Endothelial cell of umbilical vein (primary cell): Measurements from ENCODE around the gene ELMO1. TPM values are rescaled to one million over a fixed set of nuclear protein-coding genes. Genes with fewer than 3 reads are reported as not detected.

ENCODE experiments used
- BruUV-seq: library from RNA; stranded (reverse); fragments of 400-500 nt; replicated peaks from 2 replicates; lab custom pipeline; 2021; lab: Mats Ljungman, UMichigan
- CTCF ChIA-PET: fragments of 300-600, 350-600 bp; sonication (Branson Sonifier 250); formaldehyde crosslinking; loops from one replicate; lab custom pipeline; 2021; ENCODE audit warnings: antibody characterized with exemption, inconsistent platforms; lab: Charles Lee
- POLR2A ChIA-PET: fragments of 300-600, 350-600 bp; sonication (Branson Sonifier 250); formaldehyde crosslinking; loops from one replicate; lab custom pipeline; 2021; ENCODE audit warnings: antibody characterized with exemption, inconsistent platforms; lab: Charles Lee
- DNase-seq: peaks from one replicate; pipeline ENCODE4 v3.0.0-alpha.2; 2011; ENCODE audit warnings: low read depth, low spot score
- FAIRE-seq: peaks from 2 replicates; lab custom pipeline; 2011; peaks lifted over from hg19 to GRCh38; lab: Jason Lieb, UNC
- H2AFZ ChIP-seq: 2 replicates; pipeline ENCODE4 v1.6.0; 2012; ENCODE audit warnings: low read depth, low read length, control low read depth, inconsistent platforms
- H3K27ac ChIP-seq: 2 replicates; pipeline ENCODE4 v1.5.1; 2011; ENCODE audit warnings: low read depth, mild to moderate bottlenecking, control low read depth, low read length, moderate library complexity; ENCODE audit not compliant: insufficient read depth
- H3K27me3 ChIP-seq, 2 experiments: 2 replicates each; pipeline versions ENCODE4 v1.6.0 to v1.6.1; 2011; ENCODE audit warnings: low read length in 2 of 2, mixed read lengths in 1 of 2; ENCODE audit not compliant: control insufficient read depth in 2 of 2, insufficient read depth in 2 of 2
- H3K36me3 ChIP-seq, 2 experiments: 2 replicates in 1 of 2; 3 replicates in 1 of 2; pipeline ENCODE4 v1.5.1; 2011; ENCODE audit warnings: low read length in 2 of 2, mild to moderate bottlenecking in 1 of 2, moderate library complexity in 1 of 2; ENCODE audit not compliant: control insufficient read depth in 2 of 2, insufficient read depth in 2 of 2; ENCODE audit errors: extremely low read depth in 1 of 2
- H3K4me1 ChIP-seq: 3 replicates; pipeline ENCODE4 v1.5.1; 2011; ENCODE audit warnings: mild to moderate bottlenecking, low read length; ENCODE audit not compliant: control insufficient read depth, insufficient read depth; ENCODE audit errors: extremely low read depth
- H3K4me2 ChIP-seq: 2 replicates; pipeline ENCODE4 v1.6.1; 2011; ENCODE audit warnings: low read length, control low read depth, mixed read lengths; ENCODE audit not compliant: insufficient read depth
- H3K4me3 ChIP-seq, 3 experiments: fragments of 200-600 bp in 1 of 3; sonication (generic), shearing (Covaris generic) in 1 of 3; replicated peaks in 1 of 3; 2 replicates each; pipeline ENCODE4 v1.5.1; 2011 to 2016; ENCODE audit warnings: control low read depth in 3 of 3, low read length in 3 of 3, mild to moderate bottlenecking in 2 of 3, inconsistent platforms in 1 of 3, low read depth in 1 of 3, moderate library complexity in 1 of 3; ENCODE audit not compliant: insufficient read depth in 1 of 3
- H3K79me2 ChIP-seq: 2 replicates; pipeline ENCODE4 v1.6.0; 2012; ENCODE audit warnings: low read length, inconsistent platforms; ENCODE audit not compliant: control insufficient read depth, insufficient read depth
- H3K9ac ChIP-seq: replicated peaks from 2 replicates; pipeline ENCODE3; 2011; ENCODE audit warnings: low read length, control low read depth; ENCODE audit not compliant: insufficient read depth; ENCODE audit errors: extremely low read depth
- H3K9me1 ChIP-seq: replicated peaks from 3 replicates; pipeline ENCODE4 v1.6.0; 2011; ENCODE audit warnings: mild to moderate bottlenecking, low read length; ENCODE audit not compliant: control insufficient read depth, insufficient read depth; ENCODE audit errors: extremely low read depth
- H3K9me3 ChIP-seq: replicated peaks from 2 replicates; pipeline ENCODE4 v1.5.1; 2012; ENCODE audit warnings: low read length, inconsistent platforms; ENCODE audit not compliant: control insufficient read depth, insufficient read depth
- H4K20me1 ChIP-seq: replicated peaks from 2 replicates; pipeline ENCODE3; 2011; ENCODE audit warnings: mild to moderate bottlenecking, low read length; ENCODE audit not compliant: control insufficient read depth, insufficient read depth; ENCODE audit errors: extremely low read depth
- EZH2 ChIP-seq: IDR thresholded peaks from 2 replicates; pipeline ENCODE4 v1.6.1; 2012; ENCODE audit warnings: borderline replicate concordance, low read depth, mild to moderate bottlenecking, moderate library complexity, low read length, inconsistent platforms; ENCODE audit not compliant: severe bottlenecking
- FOS ChIP-seq: IDR thresholded peaks from 2 replicates; pipeline ENCODE4 v1.6.1; 2011; ENCODE audit warnings: mild to moderate bottlenecking, low read length, moderate library complexity, borderline replicate concordance; ENCODE audit not compliant: insufficient read depth
- GATA2 ChIP-seq: IDR thresholded peaks from 2 replicates; pipeline ENCODE4 v1.7.0; 2011; ENCODE audit warnings: low read depth, mild to moderate bottlenecking, moderate library complexity, mixed read lengths, low read length; ENCODE audit not compliant: insufficient read length, insufficient read depth
- JUN ChIP-seq: IDR thresholded peaks from 2 replicates; pipeline ENCODE4 v1.6.1; 2011; ENCODE audit warnings: borderline replicate concordance, low read depth; ENCODE audit not compliant: insufficient read length, insufficient read depth
- MYC ChIP-seq: IDR thresholded peaks from one replicate; pipeline ENCODE4 v1.6.1; 2011; ENCODE audit warnings: mild to moderate bottlenecking, low read depth, low read length
- POLR2A ChIP-seq: IDR thresholded peaks from 2 replicates; pipeline ENCODE4 v1.6.1; 2012; ENCODE audit warnings: low read depth, mild to moderate bottlenecking, control low read depth, low read length
- POLR2AphosphoS5 ChIP-seq: IDR thresholded peaks from 2 replicates; pipeline ENCODE4 v1.6.1; 2012; ENCODE audit warnings: low read depth, mild to moderate bottlenecking, control low read depth, low read length, moderate library complexity; ENCODE audit not compliant: insufficient read depth
- dilution Hi-C: fragments of 300-500 bp; cut with MboI; formaldehyde crosslinking; loops from one replicate; pipeline ENCODE4 v1.15.0; 2019; ENCODE audit warnings: low sequenced_read_pairs; ENCODE audit not compliant: extremely low pct_ligation_motif_present
- intact Hi-C: fragments of 100-400 bp; cut with micrococcal nuclease; formaldehyde crosslinking; loops from one replicate; pipeline ENCODE4 v1.10.0; 2022
- polyA plus RNA-seq, 4 experiments: library from polyadenylated mRNA; depleted of rRNA in 3 of 4; stranded (reverse) in 3 of 4; unstranded in 1 of 4; fragments of >200 nt; gene quantifications; 2 replicates each; pipeline versions ENCODE4 v1.2.1 to v1.2.3, GENCODE V29; 2011 to 2012; ENCODE audit warnings: missing spikeins in 1 of 4
- total RNA-seq: library from RNA; stranded (reverse); gene quantifications from 2 replicates; pipeline ENCODE4 v1.2.3, GENCODE V29; 2021
- TF ChIP-seq, protein P1 (sequence below): IDR thresholded peaks from 2 replicates; pipeline ENCODE4 v1.6.1; 2011; ENCODE audit not compliant: insufficient read depth, insufficient read length
- TF ChIP-seq, protein P2 (sequence below), 2 donors: IDR thresholded peaks; 1 replicate in 1 of 2; 2 replicates in 1 of 2; pipeline ENCODE4 v1.5.1; 2011; ENCODE audit warnings: low read length in 2 of 2, mild to moderate bottlenecking in 2 of 2, moderate library complexity in 2 of 2, control low read depth in 1 of 2, inconsistent platforms in 1 of 2, low read depth in 1 of 2; ENCODE audit not compliant: insufficient read depth in 1 of 2; ENCODE audit errors: extremely low read depth in 1 of 2

The ELMO1 gene
- total and polyA plus RNA-seq, 2 donors (not counting 3 experiments of a cell fraction or from before 2014, with no cell fraction given), result 17.0 to 30.6 TPM

DNA sequence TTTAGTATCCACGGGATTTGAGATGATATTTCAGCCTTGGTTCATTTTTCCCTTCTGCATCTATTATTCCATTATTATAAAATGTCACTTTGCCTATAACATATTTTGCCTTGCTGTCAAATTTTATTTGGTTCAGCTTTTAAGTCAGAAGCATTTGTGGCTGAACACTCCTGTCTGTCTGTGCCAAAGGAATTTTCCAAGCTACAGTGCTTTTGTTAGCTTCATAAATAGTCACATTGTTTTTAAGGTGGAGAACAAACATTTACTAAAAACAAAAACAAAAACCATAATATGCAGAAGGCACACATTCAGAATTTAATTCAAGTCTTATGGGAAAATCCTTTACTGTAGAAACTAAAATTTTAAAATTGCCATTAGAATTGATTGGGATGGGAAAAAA, 33.8 kb upstream of the ELMO1 start:
- no peaks in the 10 kb centered on the region for H3K36me3 ChIP-seq
- H3K27ac ChIP-seq, result no peak overlapping the region
- DNase-seq, result no peak
- dilution Hi-C loops, result no loop called here
- TF ChIP-seq JUN (no peak), EZH2 (no peak), FOS (no peak), GATA2 (no peak), POLR2A (no peak), POLR2AphosphoS5 (no peak), MYC (no peak)
- TF ChIP-seq, protein P1, sequence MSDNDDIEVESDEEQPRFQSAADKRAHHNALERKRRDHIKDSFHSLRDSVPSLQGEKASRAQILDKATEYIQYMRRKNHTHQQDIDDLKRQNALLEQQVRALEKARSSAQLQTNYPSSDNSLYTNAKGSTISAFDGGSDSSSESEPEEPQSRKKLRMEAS, result no peak
- TF ChIP-seq, protein P2, sequence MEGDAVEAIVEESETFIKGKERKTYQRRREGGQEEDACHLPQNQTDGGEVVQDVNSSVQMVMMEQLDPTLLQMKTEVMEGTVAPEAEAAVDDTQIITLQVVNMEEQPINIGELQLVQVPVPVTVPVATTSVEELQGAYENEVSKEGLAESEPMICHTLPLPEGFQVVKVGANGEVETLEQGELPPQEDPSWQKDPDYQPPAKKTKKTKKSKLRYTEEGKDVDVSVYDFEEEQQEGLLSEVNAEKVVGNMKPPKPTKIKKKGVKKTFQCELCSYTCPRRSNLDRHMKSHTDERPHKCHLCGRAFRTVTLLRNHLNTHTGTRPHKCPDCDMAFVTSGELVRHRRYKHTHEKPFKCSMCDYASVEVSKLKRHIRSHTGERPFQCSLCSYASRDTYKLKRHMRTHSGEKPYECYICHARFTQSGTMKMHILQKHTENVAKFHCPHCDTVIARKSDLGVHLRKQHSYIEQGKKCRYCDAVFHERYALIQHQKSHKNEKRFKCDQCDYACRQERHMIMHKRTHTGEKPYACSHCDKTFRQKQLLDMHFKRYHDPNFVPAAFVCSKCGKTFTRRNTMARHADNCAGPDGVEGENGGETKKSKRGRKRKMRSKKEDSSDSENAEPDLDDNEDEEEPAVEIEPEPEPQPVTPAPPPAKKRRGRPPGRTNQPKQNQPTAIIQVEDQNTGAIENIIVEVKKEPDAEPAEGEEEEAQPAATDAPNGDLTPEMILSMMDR (IDR thresholded peaks at IDR 0.05; ENCODE audit: extremely low read depth in 1 of 2, insufficient read depth in 1 of 2, low read depth in 1 of 2, low read length in 2 of 2), result no peak
- H3K79me2 ChIP-seq, result no peaks in the 10 kb centered on the region
- no peak overlapping the region for H3K4me3 ChIP-seq
- H2AFZ ChIP-seq, result no peak overlapping the region
- no peak for FAIRE-seq
- ChIA-PET CTCF (interaction anchor here (2.6 to 3.1 kb wide), 2 partner anchors 10 to 13 kb away, joined by 8 to 14 read pairs; no protein-coding TSS in a partner anchor), POLR2A (no interaction called here)
- H3K9me1 ChIP-seq, result no peaks in the 10 kb centered on the region
- no peaks in the 10 kb centered on the region for H4K20me1 ChIP-seq
- intact Hi-C loops, result no loop called here
- no peak overlapping the region for H3K9ac ChIP-seq
- no TSS peak for BruUV-seq
- H3K4me2 ChIP-seq, result no peak overlapping the region
- no peaks in the 10 kb centered on the region for H3K27me3 ChIP-seq
- no peaks in the 10 kb centered on the region for H3K9me3 ChIP-seq
- peaks cover 17% of the 10 kb centered on the region for H3K4me1 ChIP-seq
